Kidney (tissue), 14 donors: ENCODE measurements around the gene CDC34. TPM values are rescaled to one million over a fixed set of nuclear protein-coding genes. Genes with fewer than 3 reads are reported as not detected.

Experiments used
- DNase-seq, 5 donors: peaks; one replicate each; pipeline ENCODE4 v3.0.0-alpha.2; 2013 to 2020
- FAIRE-seq: peaks from 2 replicates; lab custom pipeline; 2012; peaks lifted over from hg19 to GRCh38; lab: Jason Lieb, UNC
- H3K27ac ChIP-seq, 2 donors: one replicate each; pipeline ENCODE4 v1.7.0; 2013; ENCODE audit warnings: low read depth in 2 of 2, low read length in 2 of 2, inconsistent platforms in 1 of 2
- H3K27me3 ChIP-seq: one replicate; pipeline ENCODE4 v1.7.1; 2013; ENCODE audit warnings: low read length, inconsistent platforms; ENCODE audit not compliant: control insufficient read depth, insufficient read depth
- H3K36me3 ChIP-seq, 3 donors: one replicate each; pipeline versions ENCODE4 v1.7.0 to v1.7.1; 2013; ENCODE audit warnings: low read length in 3 of 3, control low read depth in 1 of 3, inconsistent platforms in 1 of 3; ENCODE audit not compliant: insufficient read depth in 3 of 3, control insufficient read depth in 2 of 3
- H3K4me1 ChIP-seq, 3 donors: one replicate each; pipeline versions ENCODE4 v1.7.0 to v1.7.1; 2013; ENCODE audit warnings: low read length in 3 of 3, inconsistent platforms in 1 of 3, low read depth in 1 of 3; ENCODE audit not compliant: control insufficient read depth in 2 of 3, insufficient read depth in 2 of 3
- H3K4me3 ChIP-seq, 3 donors: one replicate each; pipeline versions ENCODE4 v1.7.0 to v1.8.1; 2013; ENCODE audit warnings: low read length in 3 of 3, control low read depth in 1 of 3, inconsistent platforms in 1 of 3
- H3K9ac ChIP-seq, 3 donors: one replicate each; pipeline versions ENCODE4 v1.7.0 to v1.7.1; 2013; ENCODE audit warnings: low read length in 3 of 3, control low read depth in 1 of 3, inconsistent platforms in 1 of 3
- H3K9me3 ChIP-seq, 3 donors: one replicate each; pipeline versions ENCODE4 v1.7.0 to v1.7.1; 2013; ENCODE audit warnings: low read length in 3 of 3, control low read depth in 1 of 3, inconsistent platforms in 1 of 3; ENCODE audit not compliant: control insufficient read depth in 2 of 3, insufficient read depth in 1 of 3
- intact Hi-C: fragments of 100-400 bp; cut with DNase I; formaldehyde crosslinking; loops from one replicate; pipeline ENCODE4 v1.11.1; 2022
- polyA plus RNA-seq: library from polyadenylated mRNA; stranded (reverse); fragments of 350-450 nt; fragmentation: Illumina TruSeq; extraction: RNeasy Lipid Tissue Mini Kit (QIAGEN cat#74804); gene quantifications from one replicate; pipeline ENCODE4 v1.2.3, GENCODE V29; 2014; ENCODE audit warnings: low read depth, low replicate concordance; ENCODE audit not compliant: insufficient read depth
- total RNA-seq: library from RNA; stranded (reverse); fragmentation: NEBNext Ultra II Directional; extraction: Animal tissue kit (Norgen Biotek cat#: 25700); gene quantifications from one replicate; pipeline ENCODE4 v1.2.1, GENCODE V29; 2021
- TF ChIP-seq, protein P1 (sequence below): IDR thresholded peaks from 3 replicates; pipeline ENCODE4 v1.5.1; 2012; ENCODE audit warnings: mild to moderate bottlenecking, moderate library complexity, borderline replicate concordance; ENCODE audit not compliant: insufficient read depth; ENCODE audit errors: extremely low read depth
- donor health status: control.
- donor health status: control.
- donor health status: control.
- donor health status: control.
- donor health status: control.
- donor health status: DM: yes; HTN: yes; CAD: no.
- donor health status: Normal renal cell carcinoma (clear cell type).

CDC34 gene
- total and polyA plus RNA-seq, 2 donors from 2014 or later: 33.8 to 72.3 TPM

DNA sequence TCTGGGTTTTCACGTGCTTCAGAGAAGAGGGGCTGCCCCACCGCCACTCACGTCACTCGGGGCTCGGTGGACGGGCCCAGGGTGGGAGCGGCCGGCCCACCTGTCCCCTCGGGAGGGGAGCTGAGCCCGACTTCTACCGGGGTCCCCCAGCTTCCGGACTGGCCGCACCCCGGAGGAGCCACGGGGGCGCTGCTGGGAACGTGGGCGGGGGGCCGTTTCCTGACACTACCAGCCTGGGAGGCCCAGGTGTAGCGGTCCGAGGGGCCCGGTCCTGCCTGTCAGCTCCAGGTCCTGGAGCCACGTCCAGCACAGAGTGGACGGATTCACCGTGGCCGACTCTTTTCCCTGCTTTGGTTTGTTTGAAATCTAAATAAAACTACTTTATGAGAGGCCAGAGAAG lies 10.1 kb downstream of the CDC34 start:
- Histone ChIP-seq H3K4me3 (no peak overlapping the region), H3K27ac (no peak overlapping the region), H3K9ac (no peak overlapping the region), H3K9me3 (no peaks in the 10 kb centered on the region), H3K27me3 (no peaks in the 10 kb centered on the region), H3K4me1 (no peaks in the 10 kb centered on the region), H3K36me3 (peaks cover 0 to 10% (median 5%) of the 10 kb centered on the region in 3 donors)
- intact Hi-C loops: no loop called here
- TF ChIP-seq, protein P1, sequence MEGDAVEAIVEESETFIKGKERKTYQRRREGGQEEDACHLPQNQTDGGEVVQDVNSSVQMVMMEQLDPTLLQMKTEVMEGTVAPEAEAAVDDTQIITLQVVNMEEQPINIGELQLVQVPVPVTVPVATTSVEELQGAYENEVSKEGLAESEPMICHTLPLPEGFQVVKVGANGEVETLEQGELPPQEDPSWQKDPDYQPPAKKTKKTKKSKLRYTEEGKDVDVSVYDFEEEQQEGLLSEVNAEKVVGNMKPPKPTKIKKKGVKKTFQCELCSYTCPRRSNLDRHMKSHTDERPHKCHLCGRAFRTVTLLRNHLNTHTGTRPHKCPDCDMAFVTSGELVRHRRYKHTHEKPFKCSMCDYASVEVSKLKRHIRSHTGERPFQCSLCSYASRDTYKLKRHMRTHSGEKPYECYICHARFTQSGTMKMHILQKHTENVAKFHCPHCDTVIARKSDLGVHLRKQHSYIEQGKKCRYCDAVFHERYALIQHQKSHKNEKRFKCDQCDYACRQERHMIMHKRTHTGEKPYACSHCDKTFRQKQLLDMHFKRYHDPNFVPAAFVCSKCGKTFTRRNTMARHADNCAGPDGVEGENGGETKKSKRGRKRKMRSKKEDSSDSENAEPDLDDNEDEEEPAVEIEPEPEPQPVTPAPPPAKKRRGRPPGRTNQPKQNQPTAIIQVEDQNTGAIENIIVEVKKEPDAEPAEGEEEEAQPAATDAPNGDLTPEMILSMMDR: no peak
- DNase-seq (peak in 1 of 5 donors; percentile 67), FAIRE-seq (no peak)

DNA sequence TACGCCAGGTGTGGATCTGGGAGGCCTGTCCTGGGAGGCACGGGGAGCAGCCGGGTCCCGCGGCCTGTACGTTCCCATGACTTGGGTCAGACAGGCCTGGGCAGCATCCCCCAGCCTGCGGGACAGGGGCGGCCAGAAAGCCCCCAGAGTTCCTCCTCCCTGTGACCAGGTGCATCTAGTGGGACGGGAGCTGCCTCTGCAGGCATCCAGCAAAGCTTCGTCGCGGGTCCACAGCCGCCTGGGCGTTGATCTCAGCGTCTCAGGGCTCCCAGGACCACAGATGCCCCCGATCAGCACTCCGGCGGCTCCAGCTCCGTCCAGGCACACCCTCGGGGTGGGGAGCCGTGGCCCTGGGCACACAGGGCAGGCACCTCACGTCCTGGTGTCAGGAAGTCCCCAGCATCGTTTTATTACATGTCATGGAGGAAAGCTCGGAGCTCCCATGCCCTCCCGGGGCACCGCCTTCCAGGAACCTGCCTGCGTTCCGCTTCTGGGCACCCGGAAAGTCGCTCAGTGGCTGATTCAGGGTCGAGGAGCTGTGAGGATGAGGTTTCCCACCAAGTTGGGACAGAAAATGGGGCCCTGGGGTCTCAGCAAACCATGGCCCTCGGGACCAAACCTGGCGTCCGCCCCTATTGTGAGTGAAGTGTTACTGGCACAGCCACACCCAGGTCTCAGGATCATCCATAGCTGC lies 10.8 kb downstream of the CDC34 start:
- H3K27me3 ChIP-seq: no peaks in the 10 kb centered on the region
- no peak overlapping the region for H3K4me3 ChIP-seq
- intact Hi-C loops: no loop called here
- H3K4me1 ChIP-seq: no peaks in the 10 kb centered on the region
- TF ChIP-seq, protein P1: no peak
- H3K36me3 ChIP-seq: peaks cover 0 to 9% (median 5%) of the 10 kb centered on the region in 3 donors
- H3K9me3 ChIP-seq: no peaks in the 10 kb centered on the region
- H3K27ac ChIP-seq: no peak overlapping the region
- no peak overlapping the region for H3K9ac ChIP-seq
- no peak for FAIRE-seq
- peak in 1 of 5 donors; percentile 71 for DNase-seq

DNA sequence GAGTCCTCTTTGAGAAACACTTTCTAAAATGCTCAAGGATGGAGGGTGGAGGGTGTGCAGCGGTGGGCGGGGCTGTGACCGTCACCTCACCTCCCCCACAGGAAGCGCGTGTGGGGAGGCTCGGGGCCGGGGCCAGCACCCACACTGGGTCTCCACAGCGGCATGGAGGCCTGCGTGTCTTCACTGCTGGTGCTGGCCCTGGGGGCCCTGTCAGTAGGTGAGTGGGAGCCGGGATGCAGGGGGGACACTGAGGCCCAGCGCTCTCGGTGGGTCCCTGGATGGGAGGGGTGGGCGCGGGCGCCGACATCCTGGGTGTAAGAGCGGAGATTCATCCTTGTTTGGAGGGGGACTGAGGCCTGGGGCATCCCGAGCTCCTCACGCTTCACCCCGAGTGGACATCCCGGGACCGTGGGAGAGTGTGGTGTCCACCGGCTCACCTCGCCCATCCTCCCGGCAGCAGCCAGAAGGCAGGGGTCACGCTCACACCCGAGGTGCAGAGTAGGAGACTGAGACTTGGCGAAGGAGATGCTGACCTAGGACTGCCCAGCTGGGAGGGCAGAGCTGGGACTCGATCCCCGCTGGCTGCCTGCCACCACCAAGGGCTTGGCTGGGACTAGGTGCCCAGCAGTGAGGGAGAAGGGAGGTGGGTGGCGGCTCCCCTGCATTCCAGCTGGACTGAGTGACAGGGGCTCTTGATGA lies 12.5 kb downstream of the CDC34 start, which contains the start of gene GZMM:
GZMM (plus strand) TSS at position 144 of the 699 bp plus-strand sequence; CDS start at position 163, 19 bp downstream.
- H3K4me3 ChIP-seq: no peak within 1 kb of the TSS
- DNase-seq (peak in 1 of 5 donors; percentile 79), FAIRE-seq (no peak)
- H3K9me3 ChIP-seq: no peaks in the 10 kb centered on the region
- intact Hi-C loops: no loop called here
- no peak within 1 kb of the TSS for H3K27ac ChIP-seq
- H3K36me3 ChIP-seq: peaks cover 0 to 3% (median 0%) of the 10 kb centered on the region in 3 donors
- no peak within 1 kb of the TSS for H3K9ac ChIP-seq
- no peaks in the 10 kb centered on the region for H3K27me3 ChIP-seq
- no peaks in the 10 kb centered on the region for H3K4me1 ChIP-seq
- TF ChIP-seq, protein P1: no peak
